DOHH2 (cell line): ENCODE results near the gene ARID1A.
A peak's percentile ranks its signal among the peaks of the same experiment; 100 is the strongest.

Experiments
- H3F3A ChIP-seq: fragments of 200-600 bp; sonication (generic), shearing (Covaris generic); 2 replicates; pipeline ENCODE4 v1.6.0; 2016; ENCODE audit warnings: antibody characterized with exemption, mild to moderate bottlenecking; ENCODE audit not compliant: control insufficient read depth, insufficient read depth
- H3K27ac ChIP-seq: fragments of 200-600 bp; sonication (generic); 2 replicates; pipeline ENCODE4 v1.5.1; 2014; ENCODE audit warnings: low read depth, mild to moderate bottlenecking, low read length, moderate library complexity
- H3K27me3 ChIP-seq: fragments of 200-600 bp; sonication (generic); 2 replicates; pipeline ENCODE4 v1.6.1; 2014; ENCODE audit warnings: mild to moderate bottlenecking, low read length, mixed read lengths; ENCODE audit not compliant: control insufficient read depth
- H3K36me3 ChIP-seq: fragments of 200-600 bp; sonication (generic); 2 replicates; pipeline ENCODE4 v1.6.1; 2014; ENCODE audit warnings: mild to moderate bottlenecking, low read length, moderate library complexity, mixed read lengths; ENCODE audit not compliant: control insufficient read depth
- H3K4me1 ChIP-seq: fragments of 200-600 bp; sonication (generic); 2 replicates; pipeline ENCODE4 v1.6.1; 2014; ENCODE audit warnings: mild to moderate bottlenecking, low read length, mixed read lengths; ENCODE audit not compliant: control insufficient read depth
- H3K4me2 ChIP-seq: fragments of 200-600 bp; sonication (generic); 2 replicates; pipeline ENCODE4 v1.6.0; 2014; ENCODE audit warnings: mild to moderate bottlenecking, low read length, moderate library complexity
- H3K4me3 ChIP-seq: fragments of 200-600 bp; sonication (generic); 2 replicates; pipeline ENCODE4 v1.5.1; 2014; ENCODE audit warnings: mild to moderate bottlenecking, low read length, mixed read lengths
- H3K79me2 ChIP-seq: fragments of 200-600 bp; sonication (generic); 2 replicates; pipeline ENCODE4 v1.6.1; 2014; ENCODE audit warnings: mild to moderate bottlenecking, low read length, mixed read lengths; ENCODE audit not compliant: control insufficient read depth
- H3K9me2 ChIP-seq: fragments of 200-600 bp; sonication (generic); replicated peaks from 2 replicates; pipeline ENCODE4 v1.6.1; 2014; ENCODE audit warnings: mild to moderate bottlenecking, low read length, mixed read lengths; ENCODE audit not compliant: control insufficient read depth
- H3K9me3 ChIP-seq: fragments of 200-600 bp; sonication (generic); 2 replicates; pipeline ENCODE4 v1.6.1; 2014; ENCODE audit warnings: antibody characterized with exemption, low read length, mixed read lengths; ENCODE audit not compliant: control insufficient read depth, insufficient read depth
- H4K20me1 ChIP-seq: fragments of 200-600 bp; sonication (generic); 2 replicates; pipeline ENCODE4 v1.6.0; 2014; ENCODE audit warnings: low read depth, mild to moderate bottlenecking, antibody characterized with exemption, low read length, moderate library complexity; ENCODE audit not compliant: control insufficient read depth, insufficient read depth
- EZH2phosphoT487 ChIP-seq: fragments of 200-600 bp; sonication (generic); IDR thresholded peaks from 2 replicates; pipeline ENCODE4 v1.6.1; 2017; ENCODE audit warnings: borderline replicate concordance, mild to moderate bottlenecking, antibody characterized with exemption, low read length, moderate library complexity, mixed read lengths
- TF ChIP-seq, protein P1 (sequence below): fragments of 200-600 bp; sonication (generic); IDR thresholded peaks from one replicate; pipeline ENCODE4 v1.5.1; 2014; ENCODE audit warnings: antibody characterized with exemption, mild to moderate bottlenecking, low read depth, low read length; ENCODE audit not compliant: poor library complexity, severe bottlenecking

ARID1A gene

DNA sequence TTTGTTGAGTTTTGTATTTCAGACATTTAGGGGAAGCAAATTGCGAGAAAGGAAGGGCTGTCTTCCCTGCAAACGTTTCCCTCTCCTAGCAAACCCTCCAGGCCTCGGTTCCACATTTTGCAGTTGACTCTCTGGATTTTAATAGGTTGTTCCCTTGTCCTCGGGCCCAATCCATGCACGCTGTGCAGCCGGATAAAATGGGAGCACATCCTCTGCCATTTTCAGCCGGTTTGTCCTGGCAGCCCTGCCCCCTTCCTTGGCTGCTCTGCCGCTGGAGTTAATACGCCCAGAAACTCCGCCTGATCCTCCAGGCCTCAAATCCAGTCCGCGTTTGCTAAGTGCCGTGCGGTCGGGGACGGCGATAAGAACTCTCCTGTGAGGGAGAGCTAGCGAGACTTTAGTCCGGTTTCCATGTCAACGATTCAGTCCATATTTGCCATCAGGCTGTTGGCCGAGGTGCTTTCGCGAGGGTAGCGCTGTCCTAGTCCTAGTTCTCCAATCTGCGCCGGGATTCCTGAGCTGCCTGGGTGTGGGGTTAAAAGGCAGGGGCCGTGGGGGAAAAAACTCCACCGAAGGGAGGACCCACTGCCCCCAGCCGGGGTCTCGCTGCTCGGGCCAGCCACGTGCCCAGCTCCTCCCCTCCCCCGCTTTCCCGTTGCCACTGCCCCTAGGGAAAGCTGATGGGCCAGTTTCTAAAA lies 2.9 kb upstream of the ARID1A start:
- TF ChIP-seq EZH2phosphoT487 = no peak
- TF ChIP-seq, protein P1, sequence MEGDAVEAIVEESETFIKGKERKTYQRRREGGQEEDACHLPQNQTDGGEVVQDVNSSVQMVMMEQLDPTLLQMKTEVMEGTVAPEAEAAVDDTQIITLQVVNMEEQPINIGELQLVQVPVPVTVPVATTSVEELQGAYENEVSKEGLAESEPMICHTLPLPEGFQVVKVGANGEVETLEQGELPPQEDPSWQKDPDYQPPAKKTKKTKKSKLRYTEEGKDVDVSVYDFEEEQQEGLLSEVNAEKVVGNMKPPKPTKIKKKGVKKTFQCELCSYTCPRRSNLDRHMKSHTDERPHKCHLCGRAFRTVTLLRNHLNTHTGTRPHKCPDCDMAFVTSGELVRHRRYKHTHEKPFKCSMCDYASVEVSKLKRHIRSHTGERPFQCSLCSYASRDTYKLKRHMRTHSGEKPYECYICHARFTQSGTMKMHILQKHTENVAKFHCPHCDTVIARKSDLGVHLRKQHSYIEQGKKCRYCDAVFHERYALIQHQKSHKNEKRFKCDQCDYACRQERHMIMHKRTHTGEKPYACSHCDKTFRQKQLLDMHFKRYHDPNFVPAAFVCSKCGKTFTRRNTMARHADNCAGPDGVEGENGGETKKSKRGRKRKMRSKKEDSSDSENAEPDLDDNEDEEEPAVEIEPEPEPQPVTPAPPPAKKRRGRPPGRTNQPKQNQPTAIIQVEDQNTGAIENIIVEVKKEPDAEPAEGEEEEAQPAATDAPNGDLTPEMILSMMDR = no peak
- peaks cover 12% of the 10 kb centered on the region for H3K36me3 ChIP-seq
- no peaks in the 10 kb centered on the region for H4K20me1 ChIP-seq
- H3K4me1 ChIP-seq = peaks cover 42% of the 10 kb centered on the region
- H3K9me2 ChIP-seq = no peaks in the 10 kb centered on the region
- no peaks in the 10 kb centered on the region for H3K9me3 ChIP-seq
- H3F3A ChIP-seq = peaks cover 29% of the 10 kb centered on the region
- H3K27me3 ChIP-seq = no peaks in the 10 kb centered on the region
- H3K79me2 ChIP-seq = peaks cover 38% of the 10 kb centered on the region
- peak overlapping the region; percentile 94 for H3K4me2 ChIP-seq
- H3K4me3 ChIP-seq = peak overlapping the region; percentile 92
- H3K27ac ChIP-seq = peak overlapping the region; percentile 92

DNA sequence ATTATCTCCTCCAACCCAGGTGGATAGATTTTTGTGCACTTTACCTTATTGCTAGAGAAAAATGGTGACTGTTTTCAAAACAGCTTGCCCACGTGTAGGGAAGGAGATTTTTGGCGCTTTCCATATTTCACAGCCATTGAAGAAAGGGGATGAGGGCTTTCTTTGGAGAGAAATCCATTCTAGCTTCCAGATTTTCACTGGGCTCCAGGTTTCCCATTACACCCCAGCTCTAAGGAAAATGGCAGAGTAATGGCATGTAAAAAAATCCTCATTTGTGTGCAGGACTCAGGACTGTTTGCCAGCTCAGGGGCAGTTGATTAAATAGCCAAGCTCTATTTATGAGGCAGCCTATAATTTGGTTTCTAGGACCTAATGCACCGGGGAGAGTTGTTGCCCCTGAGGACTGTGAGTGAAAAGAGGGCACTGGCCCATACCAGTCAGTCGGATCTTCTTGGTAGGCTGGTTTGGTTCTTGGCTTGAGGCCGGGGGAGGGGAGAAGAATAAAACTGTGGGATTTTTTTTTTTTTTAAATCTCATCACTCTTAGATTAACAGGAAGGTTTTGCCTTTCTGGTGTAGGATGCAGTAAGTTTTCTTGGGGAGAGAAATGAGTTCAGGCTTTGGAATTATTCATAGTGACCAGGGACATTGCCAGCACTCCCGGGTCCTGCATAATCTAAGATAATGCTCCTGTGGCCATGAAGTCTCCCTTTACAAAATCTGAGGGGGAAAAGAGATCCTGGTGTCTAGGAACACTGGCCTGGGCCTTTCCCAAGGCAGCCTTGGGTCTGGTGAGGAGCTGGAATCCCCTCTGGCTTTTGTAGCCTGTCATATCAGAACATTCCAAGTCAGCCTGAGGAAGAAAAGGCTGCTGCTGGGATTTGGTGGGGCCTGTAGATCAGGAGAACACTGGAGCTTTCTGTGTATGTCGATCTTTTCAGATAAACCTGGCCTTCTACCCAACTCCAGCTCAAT lies 1.9 kb upstream of the ARID1A start:
- Histone ChIP-seq H3K9me3 (no peaks in the 10 kb centered on the region), H3F3A (peaks cover 29% of the 10 kb centered on the region), H3K4me2 (peak overlapping the region; percentile 94), H3K79me2 (peaks cover 48% of the 10 kb centered on the region), H3K4me3 (peak overlapping the region; percentile 92), H3K9me2 (no peaks in the 10 kb centered on the region), H4K20me1 (peaks cover 7% of the 10 kb centered on the region), H3K27ac (peak overlapping the region; percentile 92), H3K36me3 (peaks cover 22% of the 10 kb centered on the region), H3K27me3 (no peaks in the 10 kb centered on the region), H3K4me1 (peaks cover 50% of the 10 kb centered on the region)
- TF ChIP-seq EZH2phosphoT487 = no peak
- TF ChIP-seq, protein P1 = no peak

- Histone ChIP-seq H3K27me3 (no peaks in the 10 kb centered on the region), H4K20me1 (peaks cover 16% of the 10 kb centered on the region), H3K79me2 (peaks cover 57% of the 10 kb centered on the region), H3F3A (peaks cover 29% of the 10 kb centered on the region), H3K9me3 (no peaks in the 10 kb centered on the region), H3K4me2 (peak overlapping the region; percentile 94), H3K4me1 (peaks cover 59% of the 10 kb centered on the region), H3K27ac (peak overlapping the region; percentile 92), H3K9me2 (no peaks in the 10 kb centered on the region), H3K36me3 (peaks cover 31% of the 10 kb centered on the region), H3K4me3 (peak overlapping the region; percentile 92)
- TF ChIP-seq EZH2phosphoT487 = no peak
- TF ChIP-seq, protein P1 = no peak
Measured at GRCh38 chr1:26694638-26695355, 1.0 kb upstream of the ARID1A start.
